Bronchial epithelial cell (primary cell): ENCODE measurements around the gene NKPD1. TPM values are rescaled to one million over a fixed set of nuclear protein-coding genes. Genes with fewer than 3 reads are reported as not detected.

ENCODE experiments used
- DNase-seq: peaks from one replicate; pipeline ENCODE4 v3.0.0-alpha.2; 2010; ENCODE audit warnings: low read depth
- FAIRE-seq: peaks from 2 replicates; lab custom pipeline; 2011; peaks lifted over from hg19 to GRCh38; lab: Jason Lieb, UNC
- H3K27me3 ChIP-seq: 2 replicates; pipeline ENCODE4 v1.5.1; 2011; ENCODE audit warnings: low read length; ENCODE audit not compliant: control insufficient read depth, insufficient read depth
- H3K36me3 ChIP-seq: 2 replicates; pipeline ENCODE4 v1.5.1; 2011; ENCODE audit warnings: low read length; ENCODE audit not compliant: control insufficient read depth, insufficient read depth
- H3K4me3 ChIP-seq: 2 replicates; pipeline ENCODE4 v1.5.1; 2011; ENCODE audit warnings: mild to moderate bottlenecking, low read depth, low read length, control low read depth
- CTCF ChIP-seq: IDR thresholded peaks from 2 replicates; pipeline ENCODE4 v1.5.1; 2011; ENCODE audit warnings: mild to moderate bottlenecking, moderate library complexity, low read length, control low read depth, inconsistent platforms; ENCODE audit not compliant: insufficient read depth, severe bottlenecking
- total RNA-seq: library from RNA; depleted of rRNA; stranded (reverse); fragments of >200 nt; gene quantifications from 2 replicates; pipeline ENCODE4 v1.2.1, GENCODE V29; 2014

Gene NKPD1
- total RNA-seq, 1 donor from 2014 or later: 0.53 TPM

- DNase-seq (no peak), FAIRE-seq (no peak)
- no peak for TF ChIP-seq CTCF
- no peaks in the 10 kb centered on the region for H3K27me3 ChIP-seq
- H3K4me3 ChIP-seq: no peak overlapping the region
- H3K36me3 ChIP-seq: peaks cover 4% of the 10 kb centered on the region
Observed at GRCh38 chr19:45137179-45137761, 23.5 kb downstream of the NKPD1 start.

DNA sequence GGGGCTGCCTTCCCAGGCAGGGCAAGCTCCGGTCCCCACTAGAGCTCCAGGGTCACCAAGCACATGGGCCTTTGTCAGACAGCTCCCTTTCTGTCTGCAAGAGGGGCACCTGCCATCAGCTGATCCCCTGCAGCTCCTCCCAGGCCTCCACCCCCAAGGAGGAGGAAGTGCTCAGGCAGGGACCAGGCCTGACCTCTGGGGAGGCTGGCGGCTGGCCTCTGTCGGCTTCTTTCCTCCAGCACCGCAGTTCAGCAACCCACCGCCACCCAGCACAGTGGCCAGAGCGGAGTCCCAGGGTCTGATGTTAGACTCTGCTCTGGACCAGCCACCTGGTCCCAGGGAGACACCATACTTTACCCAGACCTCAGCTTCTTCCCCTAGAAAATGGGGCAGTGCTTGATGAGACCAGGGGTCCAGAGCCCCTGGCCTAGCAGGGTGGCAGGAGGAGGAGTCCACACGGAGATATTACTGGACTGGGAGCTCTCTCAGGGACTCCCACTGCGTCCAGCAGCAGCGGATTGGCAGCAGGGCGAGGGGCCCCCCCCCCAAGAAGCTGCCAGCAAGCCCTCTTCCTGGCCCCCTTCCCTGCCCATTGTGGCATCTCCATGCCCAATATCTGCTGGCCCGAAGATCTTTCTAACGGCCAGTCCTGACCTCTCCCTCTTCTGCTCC, 24.1 kb downstream of the NKPD1 start:
- no peak for TF ChIP-seq CTCF
- FAIRE-seq: no peak
- no peak for DNase-seq
- Histone ChIP-seq H3K27me3 (no peaks in the 10 kb centered on the region), H3K36me3 (peaks cover 4% of the 10 kb centered on the region), H3K4me3 (no peak overlapping the region)

DNA sequence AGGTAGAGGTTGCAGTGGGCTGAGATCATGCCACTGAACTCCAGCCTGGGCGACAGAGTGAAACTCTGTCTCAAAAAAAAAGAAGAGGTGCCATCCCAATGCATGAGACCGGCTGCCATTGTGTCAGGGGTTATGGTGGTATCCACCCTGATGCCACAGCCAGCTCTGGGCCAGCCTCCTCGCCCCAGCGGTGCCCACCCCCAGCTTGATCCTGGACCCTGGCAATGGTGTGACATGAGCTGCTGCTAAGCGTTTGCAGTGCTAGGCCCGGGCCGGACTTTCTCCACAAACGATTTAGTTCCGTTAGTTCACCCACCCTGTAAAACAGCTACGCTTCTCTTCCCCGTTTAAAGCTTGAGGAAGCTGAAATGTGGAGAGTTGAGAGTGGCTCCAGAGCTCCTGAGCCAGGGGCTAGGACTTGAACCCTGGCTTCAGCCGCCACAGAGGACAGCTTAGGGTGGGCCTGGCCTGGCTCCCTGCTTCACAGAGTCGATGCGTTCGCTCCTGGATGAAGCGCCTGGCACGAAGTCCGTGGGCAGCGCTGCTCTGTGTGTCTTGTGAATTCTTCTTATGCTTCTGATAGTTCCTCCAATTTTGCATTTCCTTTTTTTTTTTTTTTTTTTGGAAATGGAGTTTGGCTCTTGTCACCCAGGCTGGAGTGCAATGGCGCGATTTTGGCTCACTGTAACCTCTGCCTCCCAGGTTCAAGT, 25.5 kb downstream of the NKPD1 start:
- no peaks in the 10 kb centered on the region for H3K27me3 ChIP-seq
- no peak for DNase-seq
- no peak for FAIRE-seq
- no peak overlapping the region for H3K4me3 ChIP-seq
- TF ChIP-seq CTCF: no peak
- peaks cover 1% of the 10 kb centered on the region for H3K36me3 ChIP-seq

- peaks cover 1% of the 10 kb centered on the region for H3K36me3 ChIP-seq
- FAIRE-seq (no peak), DNase-seq (no peak)
- no peak overlapping the region for H3K4me3 ChIP-seq
- H3K27me3 ChIP-seq: no peaks in the 10 kb centered on the region
- TF ChIP-seq CTCF: no peak
Observed at GRCh38 chr19:45133661-45134060, 27.1 kb downstream of the NKPD1 start.

- Histone ChIP-seq H3K4me3 (no peak overlapping the region), H3K27me3 (no peaks in the 10 kb centered on the region), H3K36me3 (no peaks in the 10 kb centered on the region)
- peak; percentile 62 for DNase-seq
- no peak for FAIRE-seq
- TF ChIP-seq CTCF: peak; percentile 65
Observed at GRCh38 chr19:45130888-45131615, 29.7 kb downstream of the NKPD1 start.
